Ovary (tissue), 3 donors: ENCODE measurements around the gene KIAA1217.

Experiments used
- EP300 ChIP-seq: sonication (generic); formaldehyde crosslinking; IDR thresholded peaks from one replicate; pipeline ENCODE4 v1.6.1; 2017; ENCODE audit warnings: antibody characterized with exemption
- POLR2A ChIP-seq: fragments of 450-650 bp; IDR thresholded peaks from one replicate; pipeline ENCODE4 v1.6.1; 2017; ENCODE audit warnings: antibody characterized with exemption, mild to moderate bottlenecking, moderate library complexity
- TF ChIP-seq, protein P1 (sequence below), 3 donors: fragments of 450-650 bp in 2 of 3; fragments of 200-600 bp in 1 of 3; IDR thresholded peaks; one replicate each; pipeline versions ENCODE4 v1.5.1 to v1.8.0; 2016 to 2022; ENCODE audit warnings: antibody characterized with exemption in 3 of 3, mild to moderate bottlenecking in 1 of 3
- donor health status: DM: no; HTN: no; CAD: no.

DNA sequence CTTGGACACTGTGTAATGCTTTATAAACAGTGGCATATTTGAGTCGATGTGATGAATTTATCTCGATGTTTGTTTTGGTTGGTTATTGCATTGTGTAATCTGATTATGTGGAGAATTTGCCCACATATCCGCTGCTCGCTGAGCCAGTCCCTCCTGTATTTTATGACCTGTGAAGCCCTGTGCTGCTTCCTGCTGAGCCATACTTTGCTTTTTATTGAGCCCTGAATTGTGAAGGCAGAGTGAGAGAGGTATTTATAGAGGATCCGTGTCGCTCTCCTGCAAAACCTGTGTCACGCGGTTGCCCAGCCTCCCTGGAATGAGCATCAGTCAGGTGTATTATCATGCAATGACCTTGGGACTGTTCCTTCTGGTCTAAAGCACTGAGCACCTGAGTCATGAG lies 261.1 kb downstream of the KIAA1217 start:
- TF ChIP-seq, protein P1, sequence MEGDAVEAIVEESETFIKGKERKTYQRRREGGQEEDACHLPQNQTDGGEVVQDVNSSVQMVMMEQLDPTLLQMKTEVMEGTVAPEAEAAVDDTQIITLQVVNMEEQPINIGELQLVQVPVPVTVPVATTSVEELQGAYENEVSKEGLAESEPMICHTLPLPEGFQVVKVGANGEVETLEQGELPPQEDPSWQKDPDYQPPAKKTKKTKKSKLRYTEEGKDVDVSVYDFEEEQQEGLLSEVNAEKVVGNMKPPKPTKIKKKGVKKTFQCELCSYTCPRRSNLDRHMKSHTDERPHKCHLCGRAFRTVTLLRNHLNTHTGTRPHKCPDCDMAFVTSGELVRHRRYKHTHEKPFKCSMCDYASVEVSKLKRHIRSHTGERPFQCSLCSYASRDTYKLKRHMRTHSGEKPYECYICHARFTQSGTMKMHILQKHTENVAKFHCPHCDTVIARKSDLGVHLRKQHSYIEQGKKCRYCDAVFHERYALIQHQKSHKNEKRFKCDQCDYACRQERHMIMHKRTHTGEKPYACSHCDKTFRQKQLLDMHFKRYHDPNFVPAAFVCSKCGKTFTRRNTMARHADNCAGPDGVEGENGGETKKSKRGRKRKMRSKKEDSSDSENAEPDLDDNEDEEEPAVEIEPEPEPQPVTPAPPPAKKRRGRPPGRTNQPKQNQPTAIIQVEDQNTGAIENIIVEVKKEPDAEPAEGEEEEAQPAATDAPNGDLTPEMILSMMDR (IDR thresholded peaks at IDR 0.05): no peak
- TF ChIP-seq POLR2A (no peak), EP300 (no peak)
